AG04450 (cell line): Measurements from ENCODE around the gene ATOH7. TPM values are rescaled to one million over a fixed set of nuclear protein-coding genes. Genes with fewer than 3 reads are reported as not detected.

Source experiments
- CTCF ChIA-PET: fragments of 300-600, 350-600 bp; formaldehyde crosslinking; extraction: SDS; loops from one replicate; lab custom pipeline; 2022; ENCODE audit warnings: antibody characterized with exemption, inconsistent platforms; lab: Charles Lee
- POLR2A ChIA-PET: fragments of 350-600 bp; formaldehyde crosslinking; extraction: SDS; loops from one replicate; lab custom pipeline; 2021; ENCODE audit warnings: antibody characterized with exemption, inconsistent platforms; lab: Yijun Ruan, JAX
- DNase-seq: peaks from one replicate; pipeline ENCODE4 v3.0.0-alpha.2; 2011; ENCODE audit warnings: low read depth, low spot score
- H3K27ac ChIP-seq: one replicate; pipeline ENCODE4 v1.5.1; 2012; ENCODE audit warnings: low read depth, low read length, control low read depth
- H3K27me3 ChIP-seq: one replicate; pipeline ENCODE4 v1.6.0; 2012; ENCODE audit warnings: low read length; ENCODE audit not compliant: control insufficient read depth, insufficient read depth
- H3K4me3 ChIP-seq: 2 replicates; pipeline ENCODE4 v1.5.1; 2011; ENCODE audit warnings: mild to moderate bottlenecking, low read depth, low read length, control low read depth
- H3K9me3 ChIP-seq: 2 replicates; pipeline ENCODE4 v1.5.1; 2012; ENCODE audit warnings: low read length; ENCODE audit not compliant: control insufficient read depth, insufficient read depth
- CTCF ChIP-seq: IDR thresholded peaks from 2 replicates; pipeline ENCODE4 v1.5.1; 2011; ENCODE audit warnings: low read depth, low read length, control low read depth, inconsistent platforms
- polyA plus RNA-seq: library from polyadenylated mRNA; depleted of rRNA; stranded (reverse); fragments of >200 nt; gene quantifications from 2 replicates; pipeline ENCODE4 v1.2.3, GENCODE V29; 2011; rRNA removed

The ATOH7 gene
- polyA plus RNA-seq, 1 experiment: not detected

GRCh38 chr10:68194290-68194689 lies 37.6 kb downstream of the ATOH7 start:
- Histone ChIP-seq H3K27me3 (no peaks in the 10 kb centered on the region), H3K27ac (no peak overlapping the region), H3K9me3 (no peaks in the 10 kb centered on the region), H3K4me3 (no peak overlapping the region)
- POLR2A ChIA-PET: interaction anchor here (0.7 kb wide), 1 partner anchor 111 kb away, joined by 3 read pairs; no protein-coding TSS in a partner anchor
- DNase-seq: no peak
- CTCF ChIA-PET: interaction anchor here (1.0 to 1.5 kb wide), 3 partner anchors 37 to 154 kb away, joined by 3 to 5 read pairs (median 4); no protein-coding TSS in a partner anchor
- TF ChIP-seq CTCF: no peak

GRCh38 chr10:68192113-68192512 lies 39.8 kb downstream of the ATOH7 start:
- H3K27ac ChIP-seq: no peak overlapping the region
- H3K27me3 ChIP-seq: no peaks in the 10 kb centered on the region
- no peak for DNase-seq
- ChIA-PET CTCF (interaction anchor here (0.8 kb wide), 1 partner anchor 15 kb away, joined by 3 read pairs; no protein-coding TSS in a partner anchor), POLR2A (no interaction called here)
- H3K4me3 ChIP-seq: no peak overlapping the region
- TF ChIP-seq CTCF: no peak
- no peaks in the 10 kb centered on the region for H3K9me3 ChIP-seq

DNA sequence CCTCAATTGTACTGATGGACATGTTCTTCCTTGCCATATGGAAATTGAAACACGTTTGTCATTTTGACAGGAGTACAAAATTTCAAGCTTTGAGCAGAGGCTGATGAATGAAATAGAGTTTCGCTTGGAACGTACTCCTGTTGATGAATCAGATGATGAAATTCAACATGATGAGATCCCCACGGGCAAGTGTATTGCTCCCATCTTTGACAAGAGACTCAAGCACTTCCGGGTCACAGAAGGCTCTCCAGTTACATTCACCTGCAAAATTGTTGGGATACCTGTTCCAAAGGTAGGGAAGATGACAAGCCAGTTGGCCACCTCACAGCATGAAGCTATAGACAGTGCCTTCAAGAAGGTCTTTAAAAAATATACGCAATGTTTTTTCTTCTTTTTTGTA lies 43.1 kb downstream of the ATOH7 start:
- POLR2A ChIA-PET: no interaction called here
- no peak for DNase-seq
- CTCF ChIA-PET: interaction anchor here (0.7 to 2.2 kb wide), 2 partner anchors 24 to 177 kb away, joined by 3 to 11 read pairs; no protein-coding TSS in a partner anchor
- Histone ChIP-seq H3K4me3 (no peak overlapping the region), H3K27ac (no peak overlapping the region), H3K9me3 (no peaks in the 10 kb centered on the region), H3K27me3 (no peaks in the 10 kb centered on the region)
- TF ChIP-seq CTCF: no peak

- ChIA-PET POLR2A (no interaction called here), CTCF (interaction anchor here (2.4 kb wide), 1 partner anchor 29 kb away, joined by 13 read pairs; no protein-coding TSS in a partner anchor)
- Histone ChIP-seq H3K27me3 (no peaks in the 10 kb centered on the region), H3K27ac (no peak overlapping the region), H3K4me3 (no peak overlapping the region), H3K9me3 (no peaks in the 10 kb centered on the region)
- DNase-seq: no peak
- no peak for TF ChIP-seq CTCF
These were observed 46.8 kb downstream of the ATOH7 start for GRCh38 chr10:68185085-68185484.

- ChIA-PET CTCF (interaction anchor here (1.0 to 2.4 kb wide), 2 partner anchors 28 to 396 kb away, joined by 3 to 13 read pairs; no protein-coding TSS in a partner anchor), POLR2A (no interaction called here)
- TF ChIP-seq CTCF: no peak
- no peaks in the 10 kb centered on the region for H3K9me3 ChIP-seq
- no peak for DNase-seq
- no peaks in the 10 kb centered on the region for H3K27me3 ChIP-seq
- no peak overlapping the region for H3K27ac ChIP-seq
- H3K4me3 ChIP-seq: no peak overlapping the region
These were observed 47.4 kb downstream of the ATOH7 start for GRCh38 chr10:68184546-68184945.

Other genes starting within 250 kb of the ATOH7 start
- 40.1 and 59.1 TPM in 2 replicates for gene HERC4, start 156.8 kb downstream of the ATOH7 start, polyA plus RNA-seq
- gene MYPN, start 122.6 kb downstream of the ATOH7 start, polyA plus RNA-seq: 2.6 and 2.9 TPM in 2 replicates
- gene HNRNPH3, start 100.0 kb upstream of the ATOH7 start, polyA plus RNA-seq: 87.8 and 113 TPM in 2 replicates
- gene PBLD, start 100.8 kb upstream of the ATOH7 start, polyA plus RNA-seq: 1.2 and 1.4 TPM in 2 replicates
- 10.7 and 14.7 TPM in 2 replicates for gene RUFY2, start 175.2 kb upstream of the ATOH7 start, polyA plus RNA-seq
- 1.6 and 2.5 TPM in 2 replicates for gene DNA2, start 239.9 kb upstream of the ATOH7 start, polyA plus RNA-seq